COLO668 (cell line): ENCODE results near the gene ABCG8.

ENCODE experiments used
- DNase-seq: peaks from one replicate; lab custom pipeline; 2025; ENCODE audit not compliant: unreplicated experiment; lab: John Stamatoyannopoulos, UW

The ABCG8 gene

GRCh38 chr2:43838560-43839267 is at the start of gene ABCG8, which contains the start of gene ABCG5:
TSS of gene ABCG8 (plus strand) at chr2:43838971. CDS start at chr2:43839054, 83 bp downstream.
TSS of gene ABCG5 (minus strand) at chr2:43838839. CDS start at chr2:43838679, 160 bp downstream.
- DNase-seq = no peak

DNA sequence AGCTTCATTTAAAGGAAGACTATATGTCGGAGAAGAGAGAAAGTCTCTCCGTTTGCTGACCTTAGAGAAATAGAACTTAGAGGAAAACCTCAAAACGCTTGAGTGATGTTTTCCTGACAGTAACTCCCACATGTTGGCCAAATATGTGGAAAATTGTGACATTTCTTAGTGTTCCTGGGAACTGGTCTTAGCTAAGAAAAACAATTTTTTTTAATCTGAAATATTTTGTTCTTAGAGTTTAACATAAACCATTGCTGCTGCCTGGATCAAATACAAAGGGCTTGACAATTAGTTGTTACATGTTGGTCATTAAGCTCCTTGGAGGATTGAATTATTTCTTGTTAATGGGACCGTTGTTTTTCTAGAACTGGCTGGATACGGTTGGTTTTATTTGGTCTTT is 48.6 kb upstream of the ABCG8 start:
- DNase-seq = no peak

- DNase-seq = no peak
These were observed 47.6 kb upstream of the ABCG8 start for GRCh38 chr2:43791035-43791765.

- no peak for DNase-seq
These were observed 46.1 kb upstream of the ABCG8 start for GRCh38 chr2:43792653-43793052.

- DNase-seq = no peak
These were observed 43.8 kb upstream of the ABCG8 start for GRCh38 chr2:43794956-43795355.

- no peak for DNase-seq
These were observed 42.6 kb upstream of the ABCG8 start for GRCh38 chr2:43796206-43796605.

DNA sequence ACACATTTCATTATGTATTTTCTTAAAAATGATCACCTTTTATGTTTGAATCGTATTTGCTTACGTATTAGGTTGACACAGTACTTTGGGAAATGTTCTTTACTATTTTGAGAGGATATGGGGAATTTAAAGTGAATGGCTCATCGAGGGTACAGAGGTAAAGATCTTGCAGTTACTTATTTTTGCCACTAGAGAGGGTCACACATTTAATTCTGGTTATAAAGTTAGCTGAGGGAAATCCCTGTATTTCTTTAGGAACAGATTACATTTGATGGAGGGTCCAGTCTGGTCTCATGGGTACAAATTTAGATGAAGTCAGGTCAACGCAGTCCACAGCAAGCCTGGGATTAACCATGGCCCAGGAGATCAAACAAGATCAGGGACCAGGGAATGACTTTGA is 40.5 kb upstream of the ABCG8 start:
- no peak for DNase-seq

DNA sequence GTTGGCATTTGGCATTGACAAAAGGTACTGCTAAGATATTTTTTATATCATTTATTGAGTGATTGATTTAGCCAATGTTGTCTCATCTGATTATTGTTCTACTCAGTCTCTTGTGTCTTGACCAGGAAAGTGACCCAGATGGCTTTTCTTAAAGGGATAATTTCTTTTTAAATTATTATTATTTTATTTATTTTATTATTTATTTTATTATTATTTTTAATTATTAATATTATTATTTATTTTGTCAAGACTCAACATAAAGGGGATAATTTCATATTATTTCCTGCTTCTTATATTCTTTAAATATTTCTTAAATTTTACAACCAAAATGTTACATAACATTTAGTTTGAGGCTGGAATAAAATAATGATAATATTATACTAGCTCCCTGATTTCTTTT is 37.9 kb upstream of the ABCG8 start:
- DNase-seq = no peak

DNA sequence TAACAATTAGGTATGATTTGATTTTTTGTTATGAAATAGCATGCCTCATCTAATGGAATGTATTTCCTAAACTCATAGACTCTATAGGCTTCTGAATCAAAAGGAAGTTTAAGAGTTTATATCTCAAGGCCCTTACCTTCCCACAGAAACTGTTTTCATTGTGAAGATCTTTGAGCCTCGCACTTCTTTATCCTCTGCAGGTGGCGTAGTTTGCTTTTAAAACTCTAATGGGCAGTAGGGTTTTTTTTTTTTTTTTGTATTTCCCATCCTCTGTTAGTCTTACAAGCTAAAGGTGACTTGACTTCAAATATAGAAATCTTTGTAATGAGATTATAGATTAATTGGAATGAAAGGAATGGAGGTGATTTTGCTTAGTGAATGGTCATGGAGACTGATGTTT is 36.6 kb upstream of the ABCG8 start:
- no peak for DNase-seq

GRCh38 chr2:43803113-43803512 is 35.7 kb upstream of the ABCG8 start:
- DNase-seq = no peak

- DNase-seq = no peak
These were observed 32.1 kb upstream of the ABCG8 start for GRCh38 chr2:43806719-43807031.

DNA sequence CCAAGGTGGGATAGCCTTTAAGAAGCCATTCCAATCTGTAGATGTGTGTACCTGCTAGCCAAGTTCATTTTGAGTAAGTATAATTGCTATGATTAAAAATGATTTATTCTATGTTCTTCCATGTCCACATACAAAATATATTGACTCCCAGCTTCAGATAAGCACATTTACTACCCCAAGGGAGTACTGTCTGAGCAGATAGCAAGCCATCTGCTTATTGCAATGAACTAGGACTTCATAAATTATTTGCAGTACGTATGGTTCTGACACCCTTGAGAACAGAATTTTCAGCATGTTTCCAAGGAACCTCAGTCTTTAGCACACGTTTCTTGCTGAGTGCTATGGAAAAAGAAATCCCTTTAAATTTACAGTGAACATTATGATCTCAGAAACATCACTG is 28.3 kb upstream of the ABCG8 start:
- DNase-seq = no peak

GRCh38 chr2:43810888-43811287 is 27.9 kb upstream of the ABCG8 start:
- DNase-seq = no peak

GRCh38 chr2:43812006-43812405 is 26.8 kb upstream of the ABCG8 start:
- no peak for DNase-seq

GRCh38 chr2:43812947-43813346 is 25.8 kb upstream of the ABCG8 start:
- DNase-seq = no peak

GRCh38 chr2:43814711-43815110 is 24.1 kb upstream of the ABCG8 start:
- DNase-seq = no peak

- no peak for DNase-seq
These were observed 20.0 kb upstream of the ABCG8 start for GRCh38 chr2:43818761-43819160.

DNA sequence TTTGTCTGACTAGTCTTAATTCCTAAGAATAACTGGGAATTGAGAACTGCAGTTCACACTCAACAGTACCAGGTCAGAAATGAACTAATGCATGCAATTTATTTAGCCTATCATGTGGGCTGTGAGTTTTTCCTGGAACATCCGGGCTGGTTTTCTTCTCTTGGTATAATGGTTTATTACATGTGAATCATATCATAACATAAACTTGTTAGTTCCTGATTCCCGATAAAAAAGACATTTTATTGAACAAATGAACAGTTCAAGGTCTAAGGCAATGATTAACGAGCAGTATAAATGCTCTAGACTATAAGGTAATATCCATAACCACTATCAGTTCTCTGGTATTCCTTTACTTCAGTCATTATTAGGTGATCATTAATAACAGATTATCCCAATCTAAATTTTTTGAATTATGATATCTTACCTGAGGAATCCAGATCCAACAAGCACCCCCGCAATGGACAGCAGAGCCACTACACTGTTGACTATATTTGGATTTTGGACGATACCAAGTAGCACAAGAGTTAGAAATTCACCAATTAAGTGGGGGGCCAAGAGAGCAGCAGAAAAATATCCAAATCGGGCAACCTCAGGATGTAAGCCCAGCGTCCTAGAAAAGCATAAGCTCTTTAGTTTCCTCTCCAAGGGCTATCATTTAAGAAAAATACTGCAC is 19.1 kb upstream of the ABCG8 start:
- no peak for DNase-seq

DNA sequence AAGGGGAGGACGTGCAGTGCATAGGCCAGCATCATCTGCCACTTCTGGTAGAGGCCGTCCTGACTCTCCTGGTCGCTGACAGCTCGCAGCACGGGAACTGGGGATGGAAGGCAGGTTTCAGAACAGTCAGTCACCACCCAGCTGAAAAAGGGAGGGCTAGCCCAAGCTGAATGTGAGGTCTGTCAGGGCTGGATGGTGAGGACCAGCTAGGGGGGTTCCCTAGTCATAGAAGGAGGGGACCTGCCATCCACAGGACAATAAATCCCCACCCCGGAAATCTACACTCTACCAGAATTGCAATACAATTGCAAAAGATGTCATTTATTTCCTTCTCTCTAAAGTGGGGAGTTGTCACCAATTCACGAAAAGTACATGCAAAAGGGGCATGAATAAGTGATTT is 15.9 kb upstream of the ABCG8 start:
- no peak for DNase-seq

- DNase-seq = no peak
These were observed 15.0 kb upstream of the ABCG8 start for GRCh38 chr2:43823751-43824150.

DNA sequence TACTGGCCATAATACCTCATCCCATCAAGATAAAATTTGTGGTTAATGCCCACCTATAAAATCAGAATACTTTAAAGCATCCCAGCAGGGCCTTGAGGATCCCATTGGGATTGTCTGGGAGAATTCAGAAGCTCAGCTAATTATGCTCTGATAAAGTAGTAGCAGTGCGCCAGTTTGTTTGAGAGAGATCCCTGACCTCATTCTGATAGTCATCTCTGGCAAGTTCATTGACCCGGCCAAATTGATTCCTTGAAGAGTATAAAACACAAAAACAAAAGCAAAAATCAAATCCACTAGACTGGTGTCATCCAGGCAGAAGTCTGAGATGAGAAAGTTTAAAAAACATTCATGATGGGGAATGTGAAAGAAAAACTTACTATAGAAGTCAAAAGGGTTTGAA is 14.3 kb upstream of the ABCG8 start:
- DNase-seq = no peak

DNA sequence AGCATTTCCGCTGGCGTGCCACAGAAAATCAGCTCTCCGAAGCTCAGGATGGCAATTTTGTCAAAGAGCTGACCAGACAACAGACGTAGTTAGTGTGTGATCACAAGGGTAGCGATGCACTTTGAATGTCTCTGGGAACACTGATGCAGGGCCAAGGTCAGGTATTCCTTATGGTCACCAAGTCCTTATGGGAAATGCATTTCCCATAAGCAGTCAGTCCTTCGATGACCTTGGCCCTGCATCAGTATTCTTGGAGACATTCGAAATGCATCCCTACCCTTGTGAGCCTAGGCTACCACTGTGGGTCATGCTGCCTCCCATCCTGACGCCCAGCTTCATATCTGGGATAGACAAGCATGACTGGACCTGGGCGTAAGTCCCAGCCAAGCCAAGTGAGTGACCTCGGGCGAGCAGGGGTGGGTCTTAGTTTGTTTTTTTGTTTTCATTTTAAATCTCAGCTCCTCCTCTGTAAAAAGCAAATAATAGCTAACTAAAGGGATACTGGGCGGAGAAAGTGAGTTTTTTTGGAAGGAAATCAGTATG is 13.7 kb upstream of the ABCG8 start:
- no peak for DNase-seq
